RWPE1 (cell line): Measurements from ENCODE around the gene HPS3.

Experiments used
- CTCF ChIA-PET: fragments of 350-600 bp; sonication (Branson Sonifier 250); formaldehyde crosslinking; extraction: SDS; loops from one replicate; lab custom pipeline; 2021; lab: Yijun Ruan, JAX
- POLR2A ChIA-PET: fragments of 400-600 bp; formaldehyde crosslinking; extraction: SDS; loops from one replicate; lab custom pipeline; 2020; ENCODE audit warnings: antibody characterized with exemption; ENCODE audit not compliant: low non-redundant PET; lab: Yijun Ruan, JAX
- DNase-seq: peaks from one replicate; pipeline ENCODE4 v3.0.0; 2012; ENCODE audit warnings: low spot score
- H3K27ac ChIP-seq: fragments of 450-650 bp; 2 replicates; pipeline ENCODE4 v1.5.1; 2017
- CTCF ChIP-seq: fragments of 450-650 bp; conservative IDR thresholded peaks from 2 replicates; pipeline ENCODE4 v1.5.1; 2017; ENCODE audit warnings: low read depth, mild to moderate bottlenecking

Gene HPS3

GRCh38 chr3:149129326-149130205, at the start of gene HPS3:
Gene HPS3, plus strand, starts transcription at chr3:149129638. Its CDS starts 86 bp downstream, at chr3:149129724.
- ChIA-PET CTCF (interaction anchor here (1.2 kb wide), 1 partner anchor 9 kb away, joined by 5 read pairs; no protein-coding TSS in a partner anchor), POLR2A (interaction anchor here (0.6 kb wide), 1 partner anchor 95 kb away, joined by 3 read pairs; no protein-coding TSS in a partner anchor)
- peak within 1 kb of the TSS; percentile 81 for H3K27ac ChIP-seq
- no peak for TF ChIP-seq CTCF
- peak; percentile 88 for DNase-seq

- CTCF ChIA-PET: interaction anchor here (0.7 kb wide), 1 partner anchor 26 kb away, joined by 3 read pairs; no protein-coding TSS in a partner anchor
- H3K27ac ChIP-seq: no peak overlapping the region
- POLR2A ChIA-PET: no interaction called here
These were observed 49.3 kb upstream of the HPS3 start for GRCh38 chr3:149080011-149080698.

GRCh38 chr3:149080699-149081091, 48.7 kb upstream of the HPS3 start:
- no peak overlapping the region for H3K27ac ChIP-seq
- TF ChIP-seq CTCF: no peak
- ChIA-PET POLR2A (no interaction called here), CTCF (interaction anchor here (0.7 kb wide), 1 partner anchor 27 kb away, joined by 3 read pairs; no protein-coding TSS in a partner anchor)
- peak; percentile 59 for DNase-seq

More at GRCh38 chr3:149080011-149080698, 49.3 kb upstream of the HPS3 start:
- no peak for DNase-seq
- no peak for TF ChIP-seq CTCF

- no peak overlapping the region for H3K27ac ChIP-seq
- no peak for TF ChIP-seq CTCF
- CTCF ChIA-PET: no interaction called here
- DNase-seq: no peak
- POLR2A ChIA-PET: no interaction called here
These were observed 47.7 kb upstream of the HPS3 start for GRCh38 chr3:149081772-149082171.

GRCh38 chr3:149085828-149086231, 43.6 kb upstream of the HPS3 start:
- H3K27ac ChIP-seq: peak overlapping the region; percentile 78
- TF ChIP-seq CTCF: no peak
- POLR2A ChIA-PET: no interaction called here
- CTCF ChIA-PET: no interaction called here
- no peak for DNase-seq

- CTCF ChIA-PET: no interaction called here
- DNase-seq: peak; percentile 97
These were observed 43.0 kb upstream of the HPS3 start, which contains the start of gene HLTF for GRCh38 chr3:149086232-149086988. Gene HLTF, minus strand, starts transcription at chr3:149086533. Its CDS starts 197 bp downstream, at chr3:149086336.

More at GRCh38 chr3:149086232-149086988, 43.0 kb upstream of the HPS3 start, which contains the start of gene HLTF:
- TF ChIP-seq CTCF: no peak
- POLR2A ChIA-PET: no interaction called here
- H3K27ac ChIP-seq: peak within 1 kb of the TSS; percentile 78
